Fibroblast of pulmonary artery (primary cell): Measurements from ENCODE around the gene PAK2.
"Not testable (repeated sequence)": the region's sequence is repeated elsewhere in the genome, so short reads cannot be mapped to it uniquely, and the experiment has no call there.

Experiments used
- DNase-seq: peaks from one replicate; pipeline ENCODE4 v3.0.0-alpha.2; 2010; ENCODE audit warnings: low read depth
- H3K4me3 ChIP-seq: replicated peaks from 2 replicates; pipeline ENCODE4 v1.5.1; 2011; ENCODE audit warnings: low read depth, mild to moderate bottlenecking, control low read depth, low read length, moderate library complexity
- TF ChIP-seq, protein P1 (sequence below): IDR thresholded peaks from 2 replicates; pipeline ENCODE4 v1.5.1; 2011; ENCODE audit warnings: mild to moderate bottlenecking, control low read depth, low read length, inconsistent platforms; ENCODE audit errors: missing control alignments

The PAK2 gene

DNA sequence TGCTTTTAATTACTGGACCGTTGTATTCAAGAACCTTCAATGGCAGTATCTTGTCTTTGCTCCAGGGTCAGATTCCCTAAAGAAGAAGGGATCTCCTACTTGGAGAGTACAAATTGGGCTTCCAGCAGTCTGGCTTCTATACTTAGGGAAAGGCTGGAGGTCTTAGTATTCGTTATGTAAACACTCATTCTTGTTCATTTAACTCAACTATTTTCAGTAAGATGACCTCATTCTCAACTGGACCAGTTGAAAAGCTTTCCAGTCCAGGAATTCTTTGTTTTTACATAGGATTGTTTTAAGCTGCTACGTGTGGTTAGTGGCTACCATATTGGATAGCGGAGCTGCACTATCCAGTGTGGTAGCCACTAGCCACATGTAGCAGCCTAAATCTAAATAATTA is 132.7 kb downstream of the PAK2 start:
- TF ChIP-seq, protein P1, sequence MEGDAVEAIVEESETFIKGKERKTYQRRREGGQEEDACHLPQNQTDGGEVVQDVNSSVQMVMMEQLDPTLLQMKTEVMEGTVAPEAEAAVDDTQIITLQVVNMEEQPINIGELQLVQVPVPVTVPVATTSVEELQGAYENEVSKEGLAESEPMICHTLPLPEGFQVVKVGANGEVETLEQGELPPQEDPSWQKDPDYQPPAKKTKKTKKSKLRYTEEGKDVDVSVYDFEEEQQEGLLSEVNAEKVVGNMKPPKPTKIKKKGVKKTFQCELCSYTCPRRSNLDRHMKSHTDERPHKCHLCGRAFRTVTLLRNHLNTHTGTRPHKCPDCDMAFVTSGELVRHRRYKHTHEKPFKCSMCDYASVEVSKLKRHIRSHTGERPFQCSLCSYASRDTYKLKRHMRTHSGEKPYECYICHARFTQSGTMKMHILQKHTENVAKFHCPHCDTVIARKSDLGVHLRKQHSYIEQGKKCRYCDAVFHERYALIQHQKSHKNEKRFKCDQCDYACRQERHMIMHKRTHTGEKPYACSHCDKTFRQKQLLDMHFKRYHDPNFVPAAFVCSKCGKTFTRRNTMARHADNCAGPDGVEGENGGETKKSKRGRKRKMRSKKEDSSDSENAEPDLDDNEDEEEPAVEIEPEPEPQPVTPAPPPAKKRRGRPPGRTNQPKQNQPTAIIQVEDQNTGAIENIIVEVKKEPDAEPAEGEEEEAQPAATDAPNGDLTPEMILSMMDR, result no peak
- no peak overlapping the region for H3K4me3 ChIP-seq
- DNase-seq, result no peak

DNA sequence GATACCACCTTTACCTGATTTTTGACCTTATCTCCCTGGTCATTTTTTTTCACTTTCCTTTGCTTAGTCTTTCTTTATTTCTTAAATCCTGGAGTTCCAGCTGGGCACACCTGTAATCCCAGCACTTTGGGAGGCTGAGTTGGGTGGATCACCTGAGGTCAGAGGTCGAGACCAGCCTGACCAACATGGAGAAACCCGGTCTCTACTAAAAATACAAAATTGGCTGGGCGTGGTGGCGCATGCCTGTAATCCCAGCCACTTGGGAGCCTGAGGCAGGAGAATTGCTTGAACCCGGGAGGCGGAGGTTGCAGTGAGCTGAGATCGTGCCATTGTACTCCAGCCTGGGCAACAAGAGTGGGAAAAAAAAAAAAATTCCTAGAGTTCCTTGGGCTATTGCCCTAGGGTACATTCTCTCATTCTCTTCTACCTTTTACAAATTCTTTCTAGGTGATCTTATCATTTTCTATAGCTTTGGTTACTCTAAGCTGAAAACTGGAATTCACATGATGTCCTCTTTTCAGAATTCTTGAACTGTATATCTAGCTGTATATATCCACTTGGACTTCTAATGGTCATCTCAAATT is 134.9 kb downstream of the PAK2 start:
- DNase-seq, H3K4me3 ChIP-seq: not testable (repeated sequence)

DNA sequence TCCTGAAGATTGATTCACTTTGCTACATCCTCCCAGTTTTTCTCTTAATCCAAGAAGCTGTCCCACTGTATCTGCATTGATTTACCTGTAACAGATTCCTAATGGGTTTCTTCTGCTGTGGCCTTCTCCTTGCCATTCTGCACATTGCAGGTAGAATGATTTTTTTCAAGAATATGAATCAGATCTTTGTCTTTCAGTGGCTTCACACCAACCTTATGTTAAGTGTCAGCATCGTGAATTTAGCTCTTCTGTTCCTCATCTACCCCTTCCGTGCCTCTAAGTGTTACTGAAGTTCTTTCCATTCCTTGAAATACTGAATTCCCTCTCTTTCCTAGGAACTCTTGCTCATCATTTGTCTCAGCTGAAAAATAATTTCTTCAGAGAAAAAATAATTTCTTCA is 135.6 kb downstream of the PAK2 start:
- TF ChIP-seq, protein P1, result no peak
- no peak for DNase-seq
- no peak overlapping the region for H3K4me3 ChIP-seq
